HL-60 (cell line): Measurements from ENCODE around the gene SKI.

Experiments used
- DNase-seq, 2 experiments: peaks; one replicate each; pipeline ENCODE4 v3.0.0-alpha.2; 2010 to 2020; ENCODE audit warnings: low read depth in 1 of 2, low spot score in 1 of 2
- H3K27ac ChIP-seq: fragments of 250-450 bp; sonication (Bioruptor Pico); replicated peaks from 2 replicates; pipeline ENCODE4 v1.5.1; 2020; ENCODE audit warnings: mild to moderate bottlenecking, moderate library complexity
- H3K27me3 ChIP-seq: fragments of 250-450 bp; sonication (Bioruptor Pico); 2 replicates; pipeline ENCODE4 v1.5.1; 2021; ENCODE audit warnings: mild to moderate bottlenecking, moderate library complexity; ENCODE audit not compliant: insufficient read depth, poor library complexity, severe bottlenecking
- H3K4me3 ChIP-seq: replicated peaks from 2 replicates; pipeline ENCODE4 v1.5.1; 2011; ENCODE audit warnings: mild to moderate bottlenecking, control low read depth, low read length; ENCODE audit not compliant: insufficient read depth
- CTCF ChIP-seq: IDR thresholded peaks from one replicate; pipeline ENCODE4 v1.5.1; 2011; ENCODE audit warnings: low read length, control low read depth, inconsistent platforms; ENCODE audit not compliant: insufficient read depth
- GABPA ChIP-seq: IDR thresholded peaks from 2 replicates; pipeline ENCODE4 v1.6.1; 2012; ENCODE audit warnings: low read depth
- POLR2AphosphoS5 ChIP-seq: IDR thresholded peaks from 2 replicates; pipeline ENCODE4 v1.6.1; 2012; ENCODE audit warnings: low read depth
- REST ChIP-seq: IDR thresholded peaks from 2 replicates; pipeline ENCODE4 v1.6.1; 2012; ENCODE audit warnings: low read depth; ENCODE audit not compliant: insufficient replicate concordance
- SPI1 ChIP-seq: IDR thresholded peaks from 2 replicates; pipeline ENCODE4 v1.6.1; 2012; ENCODE audit warnings: low read depth, mild to moderate bottlenecking, borderline replicate concordance

The SKI gene

GRCh38 chr1:2310332-2311183 lies 82.4 kb downstream of the SKI start:
- TF ChIP-seq REST (no peak), SPI1 (no peak), GABPA (no peak), POLR2AphosphoS5 (no peak)
- no peak overlapping the region for H3K27ac ChIP-seq
- DNase-seq = no peak
- H3K27me3 ChIP-seq = peaks cover 5% of the 10 kb centered on the region
- H3K4me3 ChIP-seq = no peak overlapping the region

- peak in 1 of 2 experiments; percentile 47 for DNase-seq
- TF ChIP-seq CTCF (no peak), REST (no peak), GABPA (no peak)
- Histone ChIP-seq H3K27me3 (peaks cover 5% of the 10 kb centered on the region), H3K27ac (no peak overlapping the region), H3K4me3 (no peak overlapping the region)
Measured at GRCh38 chr1:2311184-2312032, 83.3 kb downstream of the SKI start.

GRCh38 chr1:2312160-2312514 lies 84.0 kb downstream of the SKI start:
- Histone ChIP-seq H3K4me3 (no peak overlapping the region), H3K27ac (no peak overlapping the region), H3K27me3 (peaks cover 5% of the 10 kb centered on the region)
- DNase-seq = no peak
- no peak for TF ChIP-seq POLR2AphosphoS5
- no peak for TF ChIP-seq CTCF

- DNase-seq = no peak
- no peak overlapping the region for H3K4me3 ChIP-seq
- no peak overlapping the region for H3K27ac ChIP-seq
- H3K27me3 ChIP-seq = peaks cover 5% of the 10 kb centered on the region
- TF ChIP-seq POLR2AphosphoS5 (no peak), REST (no peak), CTCF (no peak), GABPA (no peak), SPI1 (no peak)
Measured at GRCh38 chr1:2312515-2313301, 84.6 kb downstream of the SKI start.
